CD4-positive, alpha-beta memory T cell (primary cell): ENCODE measurements around the gene NDUFS6. TPM values are rescaled to one million over a fixed set of nuclear protein-coding genes. Genes with fewer than 3 reads are reported as not detected.

ENCODE experiments used
- CTCF ChIA-PET: fragments of 350-600 bp; sonication (Branson Sonifier 250); formaldehyde crosslinking; loops from one replicate; lab custom pipeline; 2021; ENCODE audit warnings: inconsistent platforms; ENCODE audit not compliant: partially characterized antibody; lab: Charles Lee
- POLR2A ChIA-PET: fragments of 350-600 bp; sonication (Branson Sonifier 250); formaldehyde crosslinking; loops from one replicate; lab custom pipeline; 2021; ENCODE audit not compliant: partially characterized antibody; lab: Charles Lee
- DNase-seq, 5 donors: peaks; one replicate each; pipeline versions ENCODE4 v3.0.0 to v3.0.0-alpha.2; 2020 to 2022; ENCODE audit warnings: mixed read lengths in 1 of 5
- H3K27ac ChIP-seq: one replicate; pipeline ENCODE4 v1.7.0; 2013; ENCODE audit warnings: low read depth, low read length
- H3K27me3 ChIP-seq: 2 replicates; pipeline ENCODE4 v1.7.0; 2013; ENCODE audit warnings: mild to moderate bottlenecking, low read length, moderate library complexity; ENCODE audit not compliant: insufficient read depth
- H3K36me3 ChIP-seq: 2 replicates; pipeline ENCODE4 v1.7.0; 2013; ENCODE audit warnings: mild to moderate bottlenecking, low read length, moderate library complexity; ENCODE audit not compliant: insufficient read depth
- H3K4me1 ChIP-seq: 2 replicates; pipeline ENCODE4 v1.7.0; 2013; ENCODE audit warnings: mild to moderate bottlenecking, low read length, moderate library complexity; ENCODE audit not compliant: insufficient read depth
- H3K4me3 ChIP-seq, 2 donors: one replicate each; pipeline ENCODE4 v1.7.0; 2013; ENCODE audit warnings: low read length in 2 of 2, mild to moderate bottlenecking in 1 of 2
- H3K9me3 ChIP-seq, 2 donors: one replicate each; pipeline ENCODE4 v1.7.0; 2013; ENCODE audit warnings: low read length in 2 of 2, control low read depth in 1 of 2; ENCODE audit not compliant: control insufficient read depth in 1 of 2
- H3K27ac Mint-ChIP-seq, 7 donors: one replicate each; pipeline ENCODE4 v1.8.0; 2020 to 2021; ENCODE audit warnings: mixed read lengths in 7 of 7, mild to moderate bottlenecking in 6 of 7, inconsistent platforms in 3 of 7, moderate library complexity in 3 of 7
- H3K27me3 Mint-ChIP-seq, 2 donors: one replicate each; pipeline ENCODE4 v1.8.0; 2020 to 2021; ENCODE audit warnings: mixed read lengths in 2 of 2
- H3K36me3 Mint-ChIP-seq, 2 donors: one replicate each; pipeline ENCODE4 v1.8.0; 2020 to 2021; ENCODE audit warnings: mixed read lengths in 2 of 2, inconsistent platforms in 1 of 2, mild to moderate bottlenecking in 1 of 2
- H3K4me1 Mint-ChIP-seq, 4 donors: one replicate each; pipeline ENCODE4 v1.8.0; 2020 to 2021; ENCODE audit warnings: mixed read lengths in 4 of 4, mild to moderate bottlenecking in 1 of 4
- H3K4me3 Mint-ChIP-seq, 8 donors: one replicate each; pipeline ENCODE4 v1.8.0; 2020 to 2021; ENCODE audit warnings: mixed read lengths in 8 of 8, mild to moderate bottlenecking in 7 of 8, moderate library complexity in 6 of 8, inconsistent platforms in 3 of 8
- H3K9me3 Mint-ChIP-seq, 8 donors: one replicate each; pipeline ENCODE4 v1.8.0; 2020 to 2021; ENCODE audit warnings: mixed read lengths in 8 of 8, mild to moderate bottlenecking in 5 of 8, inconsistent platforms in 3 of 8, moderate library complexity in 1 of 8
- intact Hi-C: fragments of 100-400 bp; cut with micrococcal nuclease; formaldehyde crosslinking; loops from one replicate; pipeline ENCODE4 v1.15.1; 2023
- polyA plus RNA-seq, 2 donors: library from polyadenylated mRNA; unstranded; fragments of 300-500 nt; fragmentation: Illumina TruSeq; gene quantifications; one replicate each; pipeline ENCODE4 v1.2.3, GENCODE V29; 2021
- total RNA-seq, 2 experiments: library from RNA; stranded (reverse); gene quantifications; one replicate each; pipeline ENCODE4 v1.2.3, GENCODE V29; 2021

Gene NDUFS6
- total and polyA plus RNA-seq, 4 experiments from 2014 or later, result 14.4 to 79.0 (median 38.5) TPM

DNA sequence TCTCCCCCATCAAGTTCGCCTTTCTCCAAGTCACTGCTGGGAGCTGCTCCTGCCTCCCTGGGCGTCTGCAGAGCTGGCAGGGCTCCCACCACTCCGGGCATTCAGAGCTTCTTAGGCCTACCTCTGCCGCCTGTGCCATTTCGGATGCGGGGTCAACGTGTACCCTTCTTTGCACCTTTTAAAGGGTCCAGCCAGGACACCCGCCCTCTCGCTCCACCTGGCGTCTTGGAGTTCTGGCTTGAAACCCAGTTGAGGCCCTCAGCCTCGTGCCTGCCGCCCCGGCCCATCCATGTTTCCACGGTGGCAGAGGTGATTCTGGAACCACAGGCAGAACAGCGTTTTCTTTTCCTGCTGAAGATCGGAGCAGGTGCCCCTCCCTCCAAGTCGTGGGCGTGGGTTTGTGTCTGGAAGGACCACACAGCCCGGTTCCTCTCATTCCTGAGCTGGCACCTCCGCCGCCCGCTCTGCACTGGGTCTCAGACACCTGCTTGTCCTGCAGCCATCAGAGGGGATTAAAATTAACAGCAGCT lies 32.9 kb downstream of the NDUFS6 start:
- H3K27ac ChIP-seq, result no peak overlapping the region
- Mint-ChIP-seq H3K9me3 (no peaks in the 10 kb centered on the region), H3K36me3 (no peaks in the 10 kb centered on the region), H3K27ac (no peak overlapping the region), H3K4me1 (no peaks in the 10 kb centered on the region), H3K4me3 (no peak overlapping the region), H3K27me3 (peaks cover 10 to 11% of the 10 kb centered on the region in 2 donors)
- H3K4me1 ChIP-seq, result no peaks in the 10 kb centered on the region
- ChIA-PET POLR2A (no interaction called here), CTCF (no interaction called here)
- H3K27me3 ChIP-seq, result no peaks in the 10 kb centered on the region
- no peaks in the 10 kb centered on the region for H3K9me3 ChIP-seq
- intact Hi-C loops, result no loop called here
- H3K4me3 ChIP-seq, result no peak overlapping the region
- no peaks in the 10 kb centered on the region for H3K36me3 ChIP-seq
- DNase-seq, result no peak

GRCh38 chr5:1834721-1835429 lies 33.7 kb downstream of the NDUFS6 start:
- Histone ChIP-seq H3K27ac (no peak overlapping the region), H3K9me3 (no peaks in the 10 kb centered on the region), H3K27me3 (no peaks in the 10 kb centered on the region), H3K4me1 (no peaks in the 10 kb centered on the region), H3K4me3 (no peak overlapping the region), H3K36me3 (no peaks in the 10 kb centered on the region)
- Mint-ChIP-seq H3K36me3 (no peaks in the 10 kb centered on the region), H3K4me3 (no peak overlapping the region), H3K4me1 (no peaks in the 10 kb centered on the region), H3K27me3 (peaks cover 13 to 17% of the 10 kb centered on the region in 2 donors), H3K27ac (no peak overlapping the region), H3K9me3 (no peaks in the 10 kb centered on the region)
- ChIA-PET CTCF (no interaction called here), POLR2A (no interaction called here)
- DNase-seq, result no peak
- intact Hi-C loops, result no loop called here

GRCh38 chr5:1835431-1835830 lies 34.2 kb downstream of the NDUFS6 start:
- intact Hi-C loops, result no loop called here
- no peak overlapping the region for H3K4me3 ChIP-seq

GRCh38 chr5:1836176-1836890 lies 35.1 kb downstream of the NDUFS6 start:
- Mint-ChIP-seq H3K27ac (no peak overlapping the region), H3K36me3 (no peaks in the 10 kb centered on the region), H3K27me3 (peaks cover 13 to 21% of the 10 kb centered on the region in 2 donors), H3K4me3 (peak overlapping the region in 1 of 8 donors; percentile 36), H3K4me1 (peaks cover 0 to 2% (median 0%) of the 10 kb centered on the region in 4 donors), H3K9me3 (no peaks in the 10 kb centered on the region)
- H3K9me3 ChIP-seq, result no peaks in the 10 kb centered on the region
- ChIA-PET POLR2A (no interaction called here), CTCF (no interaction called here)
- H3K4me1 ChIP-seq, result no peaks in the 10 kb centered on the region
- no peaks in the 10 kb centered on the region for H3K36me3 ChIP-seq
- intact Hi-C loops, result no loop called here
- H3K27ac ChIP-seq, result no peak overlapping the region
- no peaks in the 10 kb centered on the region for H3K27me3 ChIP-seq
- no peak for DNase-seq
- H3K4me3 ChIP-seq, result no peak overlapping the region

More at GRCh38 chr5:1835431-1835830, 34.2 kb downstream of the NDUFS6 start:
- Mint-ChIP-seq H3K36me3 (no peaks in the 10 kb centered on the region), H3K4me3 (no peak overlapping the region), H3K27ac (no peak overlapping the region), H3K4me1 (peaks cover 0 to under 1% (median 0%) of the 10 kb centered on the region in 4 donors), H3K9me3 (no peaks in the 10 kb centered on the region), H3K27me3 (peaks cover 13 to 18% of the 10 kb centered on the region in 2 donors)
- ChIA-PET POLR2A (no interaction called here), CTCF (no interaction called here)
- H3K36me3 ChIP-seq, result no peaks in the 10 kb centered on the region
- H3K9me3 ChIP-seq, result no peaks in the 10 kb centered on the region
- no peak for DNase-seq
- H3K27me3 ChIP-seq, result no peaks in the 10 kb centered on the region
- H3K27ac ChIP-seq, result no peak overlapping the region
- no peaks in the 10 kb centered on the region for H3K4me1 ChIP-seq

DNA sequence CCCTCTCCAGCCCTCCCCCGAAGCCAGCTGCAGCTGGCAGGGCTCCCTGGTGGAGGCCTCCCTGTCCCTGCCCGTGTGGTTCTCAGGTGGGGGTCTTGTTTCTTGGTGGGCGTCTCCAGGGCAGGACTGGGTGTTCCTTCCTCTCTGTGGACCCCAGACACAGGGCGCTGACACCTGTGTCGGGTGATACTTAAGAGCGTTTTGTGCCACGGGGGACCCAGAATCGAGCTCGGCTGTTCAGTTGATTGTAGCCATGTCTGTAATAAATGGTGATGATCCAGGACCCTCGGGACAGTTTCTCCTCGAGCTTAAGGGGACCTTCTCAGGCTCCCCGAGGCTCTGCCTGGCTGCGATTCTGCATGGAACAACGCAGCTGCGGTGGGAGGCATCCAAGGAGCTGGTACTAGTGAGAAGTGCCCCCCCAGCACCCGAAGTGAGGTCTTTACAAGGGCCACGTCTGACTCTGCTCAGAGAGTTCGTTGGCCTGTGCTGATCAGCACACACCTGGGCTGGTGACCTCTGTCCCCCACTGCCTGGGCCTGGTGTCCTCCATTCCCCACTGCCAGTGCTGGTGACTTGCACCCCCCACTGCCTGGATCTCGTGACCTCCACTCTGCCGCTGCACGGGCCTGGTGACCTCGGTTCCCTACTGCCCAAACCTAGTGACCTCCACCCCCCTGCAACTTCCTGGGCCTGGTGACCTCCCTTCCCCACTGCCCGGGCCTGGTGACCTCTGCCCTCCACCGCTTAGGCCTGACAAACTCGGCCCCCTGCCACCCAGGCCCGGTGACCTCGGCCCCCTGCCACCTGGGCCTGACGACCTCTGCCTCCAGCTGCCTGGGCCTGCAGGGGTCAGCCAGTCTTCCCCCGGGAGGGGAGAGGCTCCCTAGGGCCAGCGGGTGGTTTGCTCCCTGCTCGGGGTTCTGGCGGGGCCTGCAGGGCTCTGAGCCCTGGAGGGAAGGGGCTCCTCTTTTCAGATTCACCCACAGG lies 36.0 kb downstream of the NDUFS6 start:
- no peaks in the 10 kb centered on the region for H3K9me3 ChIP-seq
- H3K36me3 ChIP-seq, result no peaks in the 10 kb centered on the region
- H3K27me3 ChIP-seq, result no peaks in the 10 kb centered on the region
- Mint-ChIP-seq H3K4me1 (peaks cover 0 to 2% (median 0%) of the 10 kb centered on the region in 4 donors), H3K27ac (no peak overlapping the region), H3K27me3 (peaks cover 13 to 22% of the 10 kb centered on the region in 2 donors), H3K9me3 (no peaks in the 10 kb centered on the region), H3K4me3 (peak overlapping the region in 1 of 8 donors; percentile 36), H3K36me3 (no peaks in the 10 kb centered on the region)
- POLR2A ChIA-PET, result no interaction called here
- H3K4me1 ChIP-seq, result no peaks in the 10 kb centered on the region
- intact Hi-C loops, result no loop called here
- CTCF ChIA-PET, result no interaction called here
- no peak overlapping the region for H3K27ac ChIP-seq
- no peak overlapping the region for H3K4me3 ChIP-seq
- DNase-seq, result no peak

DNA sequence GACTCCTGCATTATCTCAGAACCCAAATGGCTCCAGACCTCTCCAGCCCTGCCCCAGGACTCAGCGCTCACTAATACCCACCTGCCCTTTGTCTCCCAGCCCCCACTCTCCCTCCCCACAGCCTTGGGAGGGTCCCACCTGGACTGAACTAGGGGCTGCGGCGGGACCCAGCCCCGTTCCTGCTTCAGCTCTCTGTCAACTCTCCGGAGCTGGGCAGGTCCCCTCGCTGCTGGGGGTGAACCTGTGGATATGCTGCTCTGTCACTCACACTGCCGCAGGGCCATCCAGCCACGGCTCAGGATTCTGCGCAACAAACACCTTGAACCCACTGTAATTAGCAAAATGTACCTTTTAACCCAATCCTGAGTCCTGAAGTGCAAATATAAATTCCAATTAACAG lies 36.8 kb downstream of the NDUFS6 start:
- no peaks in the 10 kb centered on the region for H3K36me3 ChIP-seq
- ChIA-PET CTCF (no interaction called here), POLR2A (no interaction called here)
- H3K9me3 Mint-ChIP-seq, result no peaks in the 10 kb centered on the region
- no peaks in the 10 kb centered on the region for H3K9me3 ChIP-seq
- H3K4me1 ChIP-seq, result no peaks in the 10 kb centered on the region
- DNase-seq, result no peak
- H3K27me3 Mint-ChIP-seq, result peaks cover 13 to 25% of the 10 kb centered on the region in 2 donors
- H3K4me3 ChIP-seq, result no peak overlapping the region
- no peak overlapping the region for H3K27ac Mint-ChIP-seq
- intact Hi-C loops, result no loop called here
- H3K36me3 Mint-ChIP-seq, result no peaks in the 10 kb centered on the region
- no peak overlapping the region for H3K27ac ChIP-seq
- H3K4me3 Mint-ChIP-seq, result no peak overlapping the region
- no peaks in the 10 kb centered on the region for H3K27me3 ChIP-seq
- peaks cover 0 to 2% (median 0%) of the 10 kb centered on the region in 4 donors for H3K4me1 Mint-ChIP-seq
